GM21619 (cell line): ENCODE data around the gene HS3ST4.

ENCODE experiments used
- ATAC-seq: cut with Tn5 transposase; IDR thresholded peaks from one replicate; pipeline ENCODE4 v1.9.1; 2021; ENCODE audit not compliant: unreplicated experiment

HS3ST4 gene

GRCh38 chr16:25886598-25886997 lies 194.8 kb downstream of the HS3ST4 start:
- ATAC-seq, result no peak

GRCh38 chr16:25888868-25889267 lies 197.1 kb downstream of the HS3ST4 start:
- no peak for ATAC-seq

GRCh38 chr16:25893332-25893731 lies 201.6 kb downstream of the HS3ST4 start:
- ATAC-seq, result no peak

- no peak for ATAC-seq
Observed at GRCh38 chr16:25894093-25894492, 202.3 kb downstream of the HS3ST4 start.

- ATAC-seq, result no peak
Observed at GRCh38 chr16:25895380-25895779, 203.6 kb downstream of the HS3ST4 start.

GRCh38 chr16:25896411-25896810 lies 204.7 kb downstream of the HS3ST4 start:
- ATAC-seq, result no peak

GRCh38 chr16:25897702-25898101 lies 205.9 kb downstream of the HS3ST4 start:
- ATAC-seq, result no peak

GRCh38 chr16:25905810-25906209 lies 214.1 kb downstream of the HS3ST4 start:
- no peak for ATAC-seq

- no peak for ATAC-seq
Observed at GRCh38 chr16:25910971-25911370, 219.2 kb downstream of the HS3ST4 start.

- no peak for ATAC-seq
Observed at GRCh38 chr16:25912321-25912720, 220.6 kb downstream of the HS3ST4 start.

- no peak for ATAC-seq
Observed at GRCh38 chr16:25914357-25914962, 222.7 kb downstream of the HS3ST4 start.

- ATAC-seq, result no peak
Observed at GRCh38 chr16:25916037-25916436, 224.3 kb downstream of the HS3ST4 start.

- no peak for ATAC-seq
Observed at GRCh38 chr16:25922438-25922837, 230.7 kb downstream of the HS3ST4 start.

- no peak for ATAC-seq
Observed at GRCh38 chr16:25925421-25925820, 233.7 kb downstream of the HS3ST4 start.

- ATAC-seq, result no peak
Observed at GRCh38 chr16:25931473-25932035, 239.8 kb downstream of the HS3ST4 start.

GRCh38 chr16:25941800-25942499 lies 250.2 kb downstream of the HS3ST4 start:
- ATAC-seq, result no peak

- ATAC-seq, result no peak
Observed at GRCh38 chr16:25950586-25951281, 259.0 kb downstream of the HS3ST4 start.

GRCh38 chr16:25951999-25952398 lies 260.2 kb downstream of the HS3ST4 start:
- ATAC-seq, result no peak

- no peak for ATAC-seq
Observed at GRCh38 chr16:25952983-25953382, 261.2 kb downstream of the HS3ST4 start.

GRCh38 chr16:25957707-25958106 lies 265.9 kb downstream of the HS3ST4 start:
- no peak for ATAC-seq

- no peak for ATAC-seq
Observed at GRCh38 chr16:25959221-25959620, 267.5 kb downstream of the HS3ST4 start.
